Inflammatory macrophage (primary cell): Measurements from ENCODE around the gene ALG6.
"Not testable (repeated sequence)": the region's sequence is repeated elsewhere in the genome, so short reads cannot be mapped to it uniquely, and the experiment has no call there.

ENCODE experiments used
- DNase-seq, 2 donors: peaks; one replicate each; pipeline ENCODE4 v3.0.0-alpha.2; 2020 to 2022

Gene ALG6

GRCh38 chr1:63418101-63418500 lies 50.7 kb downstream of the ALG6 start:
- no peak for DNase-seq

DNA sequence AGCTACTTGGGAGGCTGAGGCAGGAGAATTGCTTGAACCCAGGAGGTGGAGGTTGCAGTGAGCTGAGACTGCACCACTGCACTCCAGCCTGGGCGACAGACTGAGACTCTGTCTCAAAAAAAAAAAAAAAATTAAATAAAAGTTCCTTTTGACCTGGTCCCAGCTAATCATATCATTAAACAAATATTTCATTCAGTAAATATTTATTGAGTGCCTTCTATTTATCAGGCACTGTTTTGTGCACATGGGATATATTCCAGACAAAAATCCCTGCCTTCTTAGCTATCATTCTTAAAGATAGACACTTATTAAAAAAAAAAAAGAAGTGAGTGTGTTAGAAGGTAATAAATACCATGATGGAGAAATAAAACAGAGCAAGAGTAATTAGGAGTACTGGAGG lies 53.3 kb downstream of the ALG6 start:
- not testable (repeated sequence) for DNase-seq

- DNase-seq: no peak
These were observed 56.2 kb downstream of the ALG6 start for GRCh38 chr1:63423649-63424048.

DNA sequence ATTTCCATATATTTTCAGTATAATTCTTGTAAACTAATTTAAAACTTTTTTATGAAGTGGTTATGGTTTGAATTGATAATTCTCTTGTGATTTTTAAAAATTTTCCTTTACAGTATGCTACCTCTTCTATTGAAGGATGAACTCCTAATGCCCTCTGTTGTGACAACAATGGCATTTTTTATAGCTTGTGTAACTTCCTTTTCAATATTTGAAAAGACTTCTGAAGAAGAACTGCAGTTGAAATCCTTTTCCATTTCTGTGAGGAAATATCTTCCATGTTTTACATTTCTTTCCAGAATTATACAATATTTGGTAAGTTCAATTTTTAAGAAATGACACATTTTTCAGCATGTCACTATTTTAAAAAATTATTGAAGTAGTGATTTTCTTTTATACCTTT lies 61.4 kb downstream of the ALG6 start:
- peak in 1 of 2 donors; percentile 52 for DNase-seq

- no peak for DNase-seq
These were observed 61.9 kb downstream of the ALG6 start for GRCh38 chr1:63429281-63429680.

DNA sequence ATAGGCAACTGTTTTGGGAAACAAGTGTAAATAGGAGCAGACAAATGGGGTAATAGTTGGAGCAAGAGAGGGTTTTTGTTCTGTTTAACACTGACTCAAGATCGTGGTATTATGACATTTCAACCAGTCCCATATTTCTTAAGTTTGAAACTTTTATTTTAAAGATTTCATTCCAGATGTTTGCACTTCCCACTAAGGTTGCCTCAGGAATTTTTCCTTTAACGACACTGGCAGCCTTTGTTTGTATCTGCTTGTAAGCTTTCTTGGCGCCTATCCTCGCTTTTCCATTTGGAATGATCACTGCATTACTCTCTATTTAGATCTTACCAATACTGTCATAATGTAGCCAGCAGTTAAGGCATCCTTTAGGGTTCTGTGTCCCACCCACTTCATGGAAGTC lies 67.7 kb downstream of the ALG6 start:
- DNase-seq: no peak

DNA sequence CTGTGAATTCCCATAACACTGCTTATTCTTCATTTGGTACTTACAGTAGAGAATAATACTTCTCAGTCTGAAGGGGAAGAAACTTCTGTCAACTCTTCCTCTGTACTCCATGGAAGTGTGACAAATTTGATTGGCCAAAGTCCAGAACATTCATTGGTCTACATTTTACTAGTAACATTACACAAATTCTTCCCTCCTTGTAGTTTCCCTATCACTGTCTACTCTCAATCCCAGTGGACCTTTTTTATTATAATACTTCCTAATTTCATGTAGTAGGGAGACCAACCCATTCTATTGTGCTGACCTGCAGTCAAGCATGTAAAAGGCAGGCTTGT lies 74.7 kb downstream of the ALG6 start:
- no peak for DNase-seq

GRCh38 chr1:63448731-63449246 lies 81.4 kb downstream of the ALG6 start:
- DNase-seq: no peak

- no peak for DNase-seq
These were observed 83.0 kb downstream of the ALG6 start for GRCh38 chr1:63450416-63450815.

DNA sequence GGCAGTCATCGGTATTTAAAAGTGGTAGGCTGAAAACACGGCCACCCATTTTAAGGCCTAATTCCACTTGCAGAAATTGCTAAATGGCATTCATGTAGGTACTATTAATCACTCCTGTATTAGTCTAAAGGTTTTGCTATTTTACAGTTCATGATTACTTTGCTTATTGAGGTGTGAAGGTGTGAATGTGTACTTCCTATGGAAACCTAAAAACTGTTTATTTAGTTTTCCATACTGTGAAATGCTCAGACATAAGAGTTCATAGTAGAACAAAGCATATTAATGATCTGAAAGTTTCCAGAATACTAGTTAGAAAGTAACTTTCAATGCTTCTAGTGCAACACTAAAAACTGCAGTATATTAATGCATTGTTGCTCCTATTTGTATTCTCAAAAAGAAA lies 85.8 kb downstream of the ALG6 start:
- no peak for DNase-seq

DNA sequence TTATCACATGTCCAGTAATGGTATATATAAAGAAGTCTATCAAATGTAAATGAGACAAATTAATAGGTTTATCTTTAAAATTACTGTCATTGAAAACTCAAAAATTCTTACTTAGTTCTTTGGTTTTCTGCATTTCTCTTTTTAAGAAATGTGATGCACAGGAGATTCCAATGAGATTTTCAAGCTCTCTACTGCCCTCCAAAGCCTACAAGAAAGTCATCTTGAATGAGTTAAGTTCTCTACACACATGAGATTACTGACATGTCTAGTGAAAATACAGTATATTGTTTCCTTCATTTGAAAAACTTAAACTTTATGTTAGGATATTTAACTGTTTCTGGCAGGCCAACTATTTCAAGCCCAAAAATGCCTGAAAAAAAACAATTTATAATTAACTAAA lies 86.8 kb downstream of the ALG6 start:
- DNase-seq: no peak

DNA sequence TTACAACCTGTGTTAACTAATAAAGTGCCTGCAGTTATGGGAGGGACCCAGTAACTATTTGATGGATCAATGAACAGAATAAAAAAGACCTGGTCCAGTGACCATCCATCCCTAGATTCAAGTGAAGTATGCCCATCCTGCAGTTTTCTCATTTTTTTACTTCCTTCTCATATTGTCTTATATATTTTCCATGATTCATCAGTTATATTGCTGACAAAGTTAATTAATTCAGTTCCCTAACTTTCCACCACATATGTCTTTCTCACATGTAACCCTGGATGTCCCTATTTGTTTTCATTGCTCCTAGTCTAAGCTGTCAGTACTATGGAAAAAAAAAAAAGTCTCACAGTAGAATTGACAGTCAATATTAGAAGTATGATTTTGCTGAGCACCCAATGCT lies 91.3 kb downstream of the ALG6 start:
- no peak for DNase-seq

- no peak for DNase-seq
These were observed 94.3 kb downstream of the ALG6 start for GRCh38 chr1:63461661-63462230.

- DNase-seq: peak; percentile 62 to 95
These were observed 95.8 kb downstream of the ALG6 start for GRCh38 chr1:63463248-63463647.

GRCh38 chr1:63466181-63466580 lies 98.8 kb downstream of the ALG6 start:
- DNase-seq: no peak

DNA sequence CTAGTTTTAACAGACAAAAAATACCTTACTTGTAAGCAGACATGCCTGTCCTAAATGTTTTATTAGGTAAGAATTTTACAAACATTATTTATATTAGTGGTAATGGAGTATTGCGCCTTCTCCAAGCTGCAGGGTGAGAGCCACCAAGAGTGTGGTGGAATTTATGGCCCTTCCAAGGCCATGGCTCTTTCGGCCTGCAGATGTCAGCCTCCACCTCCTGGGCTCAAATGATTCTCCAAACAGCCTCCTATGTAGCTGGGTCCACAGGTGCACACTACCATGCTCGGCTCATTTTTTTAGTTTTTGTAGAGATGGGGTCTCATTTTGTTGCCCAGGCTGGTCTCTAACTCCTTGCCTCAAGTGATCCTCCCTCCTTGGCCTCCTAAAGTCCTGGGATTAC lies 99.3 kb downstream of the ALG6 start:
- no peak for DNase-seq

DNA sequence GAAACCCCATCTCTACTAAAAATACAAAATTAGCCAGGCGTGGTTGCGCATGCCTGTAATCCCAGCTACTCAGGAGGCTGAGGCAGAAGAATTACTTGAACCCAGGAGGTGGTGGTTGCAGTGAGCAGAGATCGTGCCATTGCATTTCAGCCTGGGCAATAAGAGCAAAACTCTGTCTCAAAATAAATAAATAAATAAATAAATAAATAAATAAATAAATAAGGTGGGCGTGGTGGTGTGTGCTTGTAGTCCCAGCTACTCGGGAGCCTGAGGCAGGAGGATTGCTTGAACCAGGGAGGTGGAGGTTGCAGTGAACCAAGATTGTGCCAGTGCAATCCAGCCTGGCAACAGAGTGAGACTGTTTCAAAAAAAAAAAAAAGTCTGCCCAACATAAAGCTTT lies 101.3 kb downstream of the ALG6 start:
- not testable (repeated sequence) for DNase-seq

DNA sequence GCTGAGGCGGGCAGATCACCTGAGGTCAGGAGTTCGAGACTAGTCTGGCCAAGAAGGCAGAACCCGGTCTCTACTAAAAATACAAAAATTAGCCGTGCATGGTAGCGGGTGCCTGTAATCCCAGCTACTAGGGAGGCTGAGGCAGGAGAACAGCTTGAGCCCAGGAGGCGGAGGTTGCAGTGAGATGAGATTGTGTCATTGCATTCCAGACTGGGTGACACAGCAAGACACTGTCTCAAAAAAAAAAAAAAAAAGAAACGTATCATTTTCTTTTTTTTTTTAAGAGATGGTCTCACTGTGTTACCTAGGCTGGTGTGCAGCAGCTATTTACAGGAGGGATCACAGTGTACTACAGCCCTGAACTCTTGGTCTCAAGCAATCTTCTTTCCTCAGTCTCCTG lies 108.3 kb downstream of the ALG6 start:
- no peak for DNase-seq

DNA sequence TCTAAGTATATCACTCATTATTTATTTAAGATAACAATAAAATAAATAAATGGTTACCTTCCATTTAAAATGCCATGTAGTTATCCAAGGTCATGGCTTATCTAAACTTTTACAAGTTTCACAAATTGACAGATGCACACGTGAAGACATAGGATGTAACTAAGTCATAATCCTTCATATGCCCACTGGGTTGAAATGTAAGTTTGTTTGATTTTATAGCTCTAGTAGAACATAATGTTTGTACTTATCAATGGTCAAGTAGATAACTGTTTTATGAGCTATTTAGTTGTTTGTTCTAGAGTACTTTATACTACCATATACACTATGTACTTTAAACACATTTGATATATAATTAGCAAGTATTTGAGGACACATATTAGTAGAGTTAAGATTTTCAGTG lies 112.6 kb downstream of the ALG6 start:
- no peak for DNase-seq

DNA sequence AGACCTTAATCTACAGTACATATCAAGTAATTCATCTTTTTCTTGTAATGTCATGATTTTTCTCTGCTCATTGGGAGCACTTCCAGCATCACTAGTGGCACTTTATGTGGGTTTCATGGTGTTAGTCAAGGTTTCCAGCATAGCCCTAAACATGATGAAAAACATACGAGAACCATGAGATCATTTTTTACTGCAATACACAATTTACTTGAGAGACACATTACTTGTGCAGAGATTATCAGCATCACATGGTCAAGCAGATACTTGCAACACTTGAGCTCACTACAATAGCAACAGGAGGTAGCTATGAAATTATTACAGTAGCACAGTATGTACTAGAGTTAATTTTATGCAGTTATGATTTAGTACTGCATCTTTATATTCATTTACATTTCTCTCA lies 119.2 kb downstream of the ALG6 start:
- DNase-seq: no peak

DNA sequence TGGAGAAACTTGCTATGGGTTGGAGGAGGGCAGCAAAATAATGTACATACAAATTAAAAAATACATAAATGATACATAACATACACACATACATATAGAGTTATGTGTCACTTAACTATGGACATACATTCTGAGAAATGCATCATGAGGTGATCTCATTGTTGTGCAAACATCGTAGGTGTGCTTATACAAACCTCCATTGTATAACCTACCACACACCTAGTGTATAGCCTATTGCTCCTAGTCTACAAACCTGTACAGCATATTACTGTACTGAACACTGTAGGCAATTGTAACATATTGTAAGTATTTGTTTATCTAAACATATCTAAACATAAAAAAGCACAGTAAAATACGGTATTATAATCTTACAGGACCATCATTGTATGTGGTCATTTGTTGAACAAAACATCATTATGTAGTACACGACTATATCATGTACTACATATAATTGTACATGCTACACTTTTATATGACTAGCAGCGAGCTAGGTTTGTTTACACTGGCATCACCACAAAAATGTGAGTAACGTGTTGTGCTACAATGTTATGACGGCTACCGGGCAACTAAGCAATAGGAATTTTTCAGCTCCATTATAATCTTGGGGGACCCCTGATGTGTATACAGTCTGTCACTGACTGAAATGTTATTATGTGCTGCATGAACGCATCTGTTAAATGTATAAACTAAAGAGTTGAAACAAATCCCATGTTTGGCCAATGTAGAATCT lies 120.1 kb downstream of the ALG6 start:
- no peak for DNase-seq
